Fibroblast of lung (primary cell): ENCODE measurements around the gene VTI1A.

Experiments used
- CTCF ChIP-seq, 2 donors: IDR thresholded peaks in 1 of 2; conservative IDR thresholded peaks in 1 of 2; 1 replicate in 1 of 2; 2 replicates in 1 of 2; pipeline ENCODE4 v1.5.1; 2011 to 2012; ENCODE audit warnings: low read length in 2 of 2, control low read depth in 1 of 2, inconsistent platforms in 1 of 2, low read depth in 1 of 2, mild to moderate bottlenecking in 1 of 2
- EZH2 ChIP-seq: IDR thresholded peaks from 2 replicates; pipeline ENCODE4 v1.5.1; 2012; ENCODE audit warnings: low read length, control low read depth, mild to moderate bottlenecking; ENCODE audit errors: missing control alignments

- TF ChIP-seq CTCF (conservative IDR thresholded peaks at IDR 0.05 in 1 of 2, IDR thresholded peaks at IDR 0.05 in 1 of 2; ENCODE audit: low read depth in 1 of 2, low read length in 2 of 2) (no peak), EZH2 (no peak)
Measured at GRCh38 chr10:112433136-112433535, 13.9 kb upstream of the VTI1A start.
